Neural cell (in vitro differentiated cells): ENCODE data around the gene DLG5. TPM values are rescaled to one million over a fixed set of nuclear protein-coding genes. Genes with fewer than 3 reads are reported as not detected.

Source experiments
- H2AFZ ChIP-seq: fragments of 200-600, 300-800 bp; sonication (generic), shearing (Covaris generic); 2 replicates; pipeline ENCODE4 v1.6.0; 2014; ENCODE audit warnings: low read depth, mild to moderate bottlenecking, antibody characterized with exemption, low read length, moderate library complexity
- H3F3A ChIP-seq: fragments of 200-600 bp; shearing (Covaris generic); 2 replicates; pipeline ENCODE4 v1.6.1; 2016; ENCODE audit warnings: mild to moderate bottlenecking, moderate library complexity, mixed read lengths, antibody characterized with exemption, low read length; ENCODE audit not compliant: insufficient read depth, poor library complexity, severe bottlenecking
- H3K27ac ChIP-seq: fragments of 200-600, 300-800 bp; sonication (generic), shearing (Covaris generic); 2 replicates; pipeline ENCODE4 v1.5.1; 2014; ENCODE audit warnings: mild to moderate bottlenecking, low read length, moderate library complexity
- H3K27me3 ChIP-seq: fragments of 300-800, 200-600 bp; sonication (generic), shearing (Covaris generic); 2 replicates; pipeline ENCODE4 v1.6.0; 2014; ENCODE audit warnings: mild to moderate bottlenecking, low read depth, low read length, moderate library complexity; ENCODE audit not compliant: insufficient read depth
- H3K36me3 ChIP-seq: fragments of 300-800, 200-600 bp; sonication (generic), shearing (Covaris generic); 2 replicates; pipeline ENCODE4 v1.5.1; 2014; ENCODE audit warnings: mild to moderate bottlenecking, antibody characterized with exemption, low read length, moderate library complexity; ENCODE audit not compliant: insufficient read depth
- H3K4me2 ChIP-seq: fragments of 300-800, 200-600 bp; sonication (generic), shearing (Covaris generic); 2 replicates; pipeline ENCODE4 v1.6.0; 2014; ENCODE audit warnings: mild to moderate bottlenecking, low read length
- H3K4me3 ChIP-seq: fragments of 300-800, 200-600 bp; sonication (generic), shearing (Covaris generic); 2 replicates; pipeline ENCODE4 v1.5.1; 2014; ENCODE audit warnings: mild to moderate bottlenecking, low read length, moderate library complexity
- H3K79me2 ChIP-seq: fragments of 200-600 bp; shearing (Covaris generic); replicated peaks from 2 replicates; pipeline ENCODE4 v1.6.0; 2014; ENCODE audit warnings: mild to moderate bottlenecking, low read length, moderate library complexity; ENCODE audit not compliant: insufficient read depth
- H3K9ac ChIP-seq: fragments of 300-800, 200-600 bp; sonication (generic), shearing (Covaris generic); 2 replicates; pipeline ENCODE4 v1.6.1; 2016; ENCODE audit warnings: mild to moderate bottlenecking, low read length, mixed read lengths
- H3K9me2 ChIP-seq: fragments of 200-600 bp; shearing (Covaris generic); 2 replicates; pipeline ENCODE4 v1.6.1; 2016; ENCODE audit warnings: mild to moderate bottlenecking, low read length, mixed read lengths; ENCODE audit not compliant: insufficient read depth
- H3K9me3 ChIP-seq: fragments of 200-600, 300-800 bp; sonication (generic), shearing (Covaris generic); 2 replicates; pipeline ENCODE4 v1.6.1; 2016; ENCODE audit warnings: mild to moderate bottlenecking, mixed run types, low read length, moderate library complexity, mixed read lengths
- H4K20me1 ChIP-seq: fragments of 200-600 bp; shearing (Covaris generic); 2 replicates; pipeline ENCODE4 v1.6.1; 2016; ENCODE audit warnings: mild to moderate bottlenecking, mixed run types; ENCODE audit not compliant: insufficient read depth
- EP300 ChIP-seq: fragments of 450-650 bp; conservative IDR thresholded peaks from 2 replicates; pipeline ENCODE4 v1.6.1; 2014; ENCODE audit warnings: antibody characterized with exemption, mild to moderate bottlenecking, moderate library complexity; ENCODE audit not compliant: poor library complexity, severe bottlenecking
- EZH2 ChIP-seq: fragments of 200-600, 300-800 bp; shearing (Covaris generic), sonication (generic); IDR thresholded peaks from 2 replicates; pipeline ENCODE4 v1.6.1; 2014; ENCODE audit warnings: antibody characterized with exemption, low read length, borderline replicate concordance, mild to moderate bottlenecking; ENCODE audit not compliant: insufficient read depth, poor library complexity, severe bottlenecking
- MXI1 ChIP-seq: fragments of 450-650 bp; conservative IDR thresholded peaks from 2 replicates; pipeline ENCODE4 v1.6.1; 2014; ENCODE audit warnings: antibody characterized with exemption, mild to moderate bottlenecking; ENCODE audit not compliant: poor library complexity, severe bottlenecking
- POLR2AphosphoS5 ChIP-seq: IDR thresholded peaks from 2 replicates; pipeline ENCODE4 v1.6.1; 2012
- RAD21 ChIP-seq: fragments of 450-650 bp; conservative IDR thresholded peaks from 2 replicates; pipeline ENCODE4 v1.6.1; 2014; ENCODE audit warnings: antibody characterized with exemption, mild to moderate bottlenecking, moderate library complexity
- SMC3 ChIP-seq: fragments of 450-650 bp; conservative IDR thresholded peaks from 2 replicates; pipeline ENCODE4 v1.6.1; 2014; ENCODE audit warnings: antibody characterized with exemption, mild to moderate bottlenecking, moderate library complexity; ENCODE audit not compliant: poor library complexity
- TAF1 ChIP-seq: IDR thresholded peaks from 2 replicates; pipeline ENCODE4 v1.6.1; 2012; ENCODE audit warnings: low read depth
- polyA plus RNA-seq: library from polyadenylated mRNA; depleted of rRNA; stranded (reverse); fragments of >200 nt; gene quantifications from 2 replicates; pipeline ENCODE4 v1.2.3, GENCODE V29; 2014
- TF ChIP-seq, protein P1 (sequence below): IDR thresholded peaks from 2 replicates; pipeline ENCODE4 v1.6.1; 2012; ENCODE audit warnings: borderline replicate concordance
- TF ChIP-seq, protein P2 (sequence below): fragments of 450-650 bp; IDR thresholded peaks from 2 replicates; pipeline ENCODE4 v1.5.1; 2014; ENCODE audit warnings: antibody characterized with exemption, mild to moderate bottlenecking, moderate library complexity; ENCODE audit not compliant: poor library complexity, severe bottlenecking

The DLG5 gene
- polyA plus RNA-seq, 1 donor from 2014 or later: 72.9 TPM

DNA sequence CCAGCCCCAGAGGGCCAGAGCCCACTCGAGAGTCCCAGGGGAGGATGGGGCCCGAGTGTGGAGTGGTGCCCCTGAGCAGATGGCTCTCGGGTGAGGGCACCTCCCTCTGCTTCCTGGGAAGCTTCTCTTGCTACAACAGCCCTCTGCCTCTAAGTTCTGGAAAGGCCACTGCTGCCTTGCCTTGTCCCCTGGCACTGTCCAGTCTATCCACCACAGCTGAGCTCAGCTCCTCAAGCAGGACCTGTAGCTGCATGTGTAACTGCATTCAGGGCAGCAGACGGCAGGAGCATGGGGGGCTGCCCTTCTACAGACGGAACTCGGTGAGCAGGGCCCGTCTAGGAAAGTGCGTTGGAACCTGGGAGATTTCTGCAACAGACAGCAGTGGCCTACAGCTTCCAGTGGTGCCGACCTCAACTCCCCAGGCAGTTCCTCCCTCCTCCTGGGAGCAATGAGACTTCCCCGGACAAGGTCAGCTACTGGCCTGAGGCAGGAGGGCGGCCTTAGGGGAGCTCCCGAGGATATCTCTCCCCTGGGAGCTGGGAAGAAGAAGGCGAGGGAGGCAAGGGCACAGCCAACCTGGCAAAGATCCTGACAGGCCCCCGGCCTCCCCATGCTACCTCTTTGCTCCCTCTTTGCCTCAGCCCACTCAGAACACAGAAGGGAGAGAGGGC is 88.5 kb downstream of the DLG5 start:
- no peak for TF ChIP-seq SMC3
- no peak for TF ChIP-seq EP300
- no peak for TF ChIP-seq POLR2AphosphoS5
- no peak for TF ChIP-seq EZH2
- TF ChIP-seq, protein P1, sequence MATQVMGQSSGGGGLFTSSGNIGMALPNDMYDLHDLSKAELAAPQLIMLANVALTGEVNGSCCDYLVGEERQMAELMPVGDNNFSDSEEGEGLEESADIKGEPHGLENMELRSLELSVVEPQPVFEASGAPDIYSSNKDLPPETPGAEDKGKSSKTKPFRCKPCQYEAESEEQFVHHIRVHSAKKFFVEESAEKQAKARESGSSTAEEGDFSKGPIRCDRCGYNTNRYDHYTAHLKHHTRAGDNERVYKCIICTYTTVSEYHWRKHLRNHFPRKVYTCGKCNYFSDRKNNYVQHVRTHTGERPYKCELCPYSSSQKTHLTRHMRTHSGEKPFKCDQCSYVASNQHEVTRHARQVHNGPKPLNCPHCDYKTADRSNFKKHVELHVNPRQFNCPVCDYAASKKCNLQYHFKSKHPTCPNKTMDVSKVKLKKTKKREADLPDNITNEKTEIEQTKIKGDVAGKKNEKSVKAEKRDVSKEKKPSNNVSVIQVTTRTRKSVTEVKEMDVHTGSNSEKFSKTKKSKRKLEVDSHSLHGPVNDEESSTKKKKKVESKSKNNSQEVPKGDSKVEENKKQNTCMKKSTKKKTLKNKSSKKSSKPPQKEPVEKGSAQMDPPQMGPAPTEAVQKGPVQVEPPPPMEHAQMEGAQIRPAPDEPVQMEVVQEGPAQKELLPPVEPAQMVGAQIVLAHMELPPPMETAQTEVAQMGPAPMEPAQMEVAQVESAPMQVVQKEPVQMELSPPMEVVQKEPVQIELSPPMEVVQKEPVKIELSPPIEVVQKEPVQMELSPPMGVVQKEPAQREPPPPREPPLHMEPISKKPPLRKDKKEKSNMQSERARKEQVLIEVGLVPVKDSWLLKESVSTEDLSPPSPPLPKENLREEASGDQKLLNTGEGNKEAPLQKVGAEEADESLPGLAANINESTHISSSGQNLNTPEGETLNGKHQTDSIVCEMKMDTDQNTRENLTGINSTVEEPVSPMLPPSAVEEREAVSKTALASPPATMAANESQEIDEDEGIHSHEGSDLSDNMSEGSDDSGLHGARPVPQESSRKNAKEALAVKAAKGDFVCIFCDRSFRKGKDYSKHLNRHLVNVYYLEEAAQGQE: no peak
- TF ChIP-seq MXI1: no peak
- no peak for TF ChIP-seq TAF1
- no peak for TF ChIP-seq RAD21
- TF ChIP-seq, protein P2, sequence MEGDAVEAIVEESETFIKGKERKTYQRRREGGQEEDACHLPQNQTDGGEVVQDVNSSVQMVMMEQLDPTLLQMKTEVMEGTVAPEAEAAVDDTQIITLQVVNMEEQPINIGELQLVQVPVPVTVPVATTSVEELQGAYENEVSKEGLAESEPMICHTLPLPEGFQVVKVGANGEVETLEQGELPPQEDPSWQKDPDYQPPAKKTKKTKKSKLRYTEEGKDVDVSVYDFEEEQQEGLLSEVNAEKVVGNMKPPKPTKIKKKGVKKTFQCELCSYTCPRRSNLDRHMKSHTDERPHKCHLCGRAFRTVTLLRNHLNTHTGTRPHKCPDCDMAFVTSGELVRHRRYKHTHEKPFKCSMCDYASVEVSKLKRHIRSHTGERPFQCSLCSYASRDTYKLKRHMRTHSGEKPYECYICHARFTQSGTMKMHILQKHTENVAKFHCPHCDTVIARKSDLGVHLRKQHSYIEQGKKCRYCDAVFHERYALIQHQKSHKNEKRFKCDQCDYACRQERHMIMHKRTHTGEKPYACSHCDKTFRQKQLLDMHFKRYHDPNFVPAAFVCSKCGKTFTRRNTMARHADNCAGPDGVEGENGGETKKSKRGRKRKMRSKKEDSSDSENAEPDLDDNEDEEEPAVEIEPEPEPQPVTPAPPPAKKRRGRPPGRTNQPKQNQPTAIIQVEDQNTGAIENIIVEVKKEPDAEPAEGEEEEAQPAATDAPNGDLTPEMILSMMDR: no peak
- Histone ChIP-seq H3K79me2 (no peaks in the 10 kb centered on the region), H2AFZ (no peak overlapping the region), H3K27ac (no peak overlapping the region), H3K9me3 (no peaks in the 10 kb centered on the region), H3K36me3 (no peaks in the 10 kb centered on the region), H3K9ac (no peak overlapping the region), H3K4me3 (no peak overlapping the region), H3K9me2 (no peaks in the 10 kb centered on the region), H4K20me1 (no peaks in the 10 kb centered on the region), H3K4me2 (no peak overlapping the region), H3K27me3 (no peaks in the 10 kb centered on the region), H3F3A (no peaks in the 10 kb centered on the region)

DNA sequence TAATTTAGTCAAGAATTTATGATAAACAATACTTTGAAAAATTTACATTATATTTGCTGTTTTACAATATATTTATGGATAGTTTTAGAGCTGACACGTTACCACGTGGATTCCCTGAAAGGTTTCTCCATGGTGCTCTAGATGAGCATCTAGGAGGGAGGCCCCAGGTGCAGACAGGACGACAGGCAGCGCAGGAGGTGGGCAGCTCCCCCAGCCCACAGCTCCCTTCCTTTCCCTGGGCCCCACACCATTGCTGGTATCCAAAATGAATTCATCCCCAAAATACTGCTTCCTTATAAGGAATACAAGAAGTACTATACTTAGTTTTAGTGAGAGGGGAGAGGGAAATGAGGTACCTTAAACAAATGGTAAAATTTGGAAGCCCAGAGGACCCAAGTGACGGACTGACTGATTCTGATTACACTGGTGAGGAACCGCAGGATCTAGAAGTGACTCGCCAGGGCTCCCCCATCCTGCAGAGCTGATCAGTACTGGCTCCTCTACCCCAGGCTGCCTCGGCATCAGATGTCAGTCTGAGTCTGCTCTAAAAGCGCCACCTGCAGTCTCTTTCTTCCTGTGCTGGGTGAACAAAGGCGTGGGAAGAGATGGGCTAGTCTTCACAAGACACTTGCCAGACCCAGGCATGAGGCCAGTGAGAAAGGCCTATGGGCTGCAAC is 89.2 kb downstream of the DLG5 start:
- Histone ChIP-seq H3K36me3 (no peaks in the 10 kb centered on the region), H3K27ac (no peak overlapping the region), H4K20me1 (no peaks in the 10 kb centered on the region)

More for the DNA sequence above, 89.2 kb downstream of the DLG5 start:
- Histone ChIP-seq H3K9ac (no peak overlapping the region), H3K27me3 (no peaks in the 10 kb centered on the region), H3K9me3 (no peaks in the 10 kb centered on the region), H3K4me3 (no peak overlapping the region), H3K79me2 (no peaks in the 10 kb centered on the region), H3K4me2 (no peak overlapping the region), H2AFZ (no peak overlapping the region), H3F3A (no peaks in the 10 kb centered on the region), H3K9me2 (no peaks in the 10 kb centered on the region)
- TF ChIP-seq SMC3: peak; percentile 16
- no peak for TF ChIP-seq MXI1
- TF ChIP-seq, protein P2: peak; percentile 26
